ENCODE results near the gene ZNF43.

The ZNF43 gene

DNA sequence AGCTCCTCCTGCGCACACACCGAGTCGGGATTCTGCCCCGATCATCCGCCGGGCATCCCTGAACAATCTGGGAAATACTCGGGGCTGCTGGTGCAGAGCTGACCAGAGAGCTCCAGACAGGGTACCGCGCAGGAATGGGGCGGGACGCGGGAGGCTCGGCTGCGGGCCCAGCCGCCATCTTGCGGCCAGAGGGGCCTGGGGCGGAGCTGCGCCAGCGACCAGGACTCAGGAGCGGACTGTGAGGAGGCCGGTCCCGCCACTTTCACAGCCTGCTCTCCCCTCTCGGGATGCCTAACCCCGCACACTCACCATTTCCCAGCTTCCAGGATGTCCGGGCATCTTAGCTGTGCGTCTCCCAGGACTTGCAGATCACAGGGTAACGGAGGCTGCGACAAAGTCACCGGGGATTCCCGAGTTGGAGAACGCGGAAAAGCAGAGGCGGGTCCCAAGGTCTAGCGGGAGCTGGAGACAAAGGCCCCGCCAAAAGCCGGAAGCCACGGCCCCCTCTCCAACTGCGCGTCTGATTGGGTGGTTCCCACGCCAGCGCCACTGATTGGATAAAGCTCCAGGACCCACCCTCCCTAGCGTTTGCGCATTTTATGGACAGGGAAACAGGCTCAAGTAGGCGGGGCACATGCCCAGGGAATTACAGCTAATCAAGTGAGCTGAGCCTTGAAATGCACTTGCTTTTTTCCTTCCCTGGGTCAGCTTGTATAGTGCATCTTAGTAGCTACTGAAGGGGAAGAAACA is 15.8 kb upstream of the ZNF43 start:
- peak overlapping the region; percentile 89; the same call in 1 of the 2 replicates for H3K27ac ChIP-seq

DNA sequence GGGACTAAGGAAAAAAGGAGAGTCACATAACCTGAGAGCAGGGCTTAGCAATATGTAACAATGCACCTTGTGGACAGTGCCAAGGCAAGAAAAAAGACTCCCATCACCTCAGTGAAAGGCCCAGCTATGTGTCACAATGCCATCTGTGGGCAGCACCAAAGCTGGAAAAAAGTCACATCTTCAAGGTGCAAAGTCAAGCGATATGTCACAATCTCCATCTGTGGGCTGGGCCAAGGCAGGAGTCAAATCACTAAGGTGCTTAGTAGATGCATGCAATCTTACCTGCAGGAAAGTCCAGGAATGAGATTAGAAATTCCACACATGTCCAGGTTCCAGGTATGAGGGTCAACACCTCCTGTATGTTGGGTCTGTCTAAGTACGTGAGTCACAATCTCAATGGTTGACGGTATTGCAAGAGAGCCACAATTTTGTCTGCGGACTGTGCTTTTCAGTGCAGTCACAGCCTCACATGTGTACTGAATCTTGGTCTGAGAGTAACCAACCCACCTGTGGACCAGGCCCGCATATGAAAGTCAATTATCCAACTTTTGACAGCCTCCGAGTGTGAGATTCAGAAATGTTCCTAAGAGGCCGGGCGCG is 14.8 kb upstream of the ZNF43 start:
- peaks cover 52% of the 10 kb centered on the region for H3K36me3 ChIP-seq (ENCODE audit: insufficient read depth, low read length)
- H3K9ac ChIP-seq (ENCODE audit: insufficient read length): peak overlapping the region; percentile 94
- H3K9me3 ChIP-seq (ENCODE audit: low read depth, low read length): peaks cover 12% of the 10 kb centered on the region
- no peak overlapping the region for H3K27ac ChIP-seq
- DNase-seq (ENCODE audit: low read depth, low spot score): no peak
- H3K4me3 ChIP-seq: peak overlapping the region; percentile 91
- TF ChIP-seq FOXP2 (optimal IDR thresholded peaks at IDR 0.05; ENCODE audit: control extremely low read depth, extremely low read length, insufficient read depth) (no peak), POLR2AphosphoS5 (IDR thresholded peaks at IDR 0.05; ENCODE audit: borderline replicate concordance, low read depth, low read length) (no peak), EZH2 (IDR thresholded peaks at IDR 0.05) (no peak)

More for the DNA sequence above, 15.8 kb upstream of the ZNF43 start:
- peak; percentile 72 for DNase-seq (ENCODE audit: low read depth, low spot score)
- Histone ChIP-seq H3K36me3 (ENCODE audit: insufficient read depth, low read length) (peaks cover 42% of the 10 kb centered on the region), H3K9me3 (ENCODE audit: low read depth, low read length) (peaks cover 12% of the 10 kb centered on the region), H3K9ac (ENCODE audit: insufficient read length) (peak overlapping the region; percentile 94), H3K4me3 (peak overlapping the region; percentile 91)
- TF ChIP-seq POLR2AphosphoS5 (IDR thresholded peaks at IDR 0.05; ENCODE audit: borderline replicate concordance, low read depth, low read length): peak; percentile 73; the same call in 1 of the 2 replicates
- peak; percentile 11 for TF ChIP-seq FOXP2 (optimal IDR thresholded peaks at IDR 0.05; ENCODE audit: control extremely low read depth, extremely low read length, insufficient read depth)
- no peak for TF ChIP-seq EZH2 (IDR thresholded peaks at IDR 0.05)

DNA sequence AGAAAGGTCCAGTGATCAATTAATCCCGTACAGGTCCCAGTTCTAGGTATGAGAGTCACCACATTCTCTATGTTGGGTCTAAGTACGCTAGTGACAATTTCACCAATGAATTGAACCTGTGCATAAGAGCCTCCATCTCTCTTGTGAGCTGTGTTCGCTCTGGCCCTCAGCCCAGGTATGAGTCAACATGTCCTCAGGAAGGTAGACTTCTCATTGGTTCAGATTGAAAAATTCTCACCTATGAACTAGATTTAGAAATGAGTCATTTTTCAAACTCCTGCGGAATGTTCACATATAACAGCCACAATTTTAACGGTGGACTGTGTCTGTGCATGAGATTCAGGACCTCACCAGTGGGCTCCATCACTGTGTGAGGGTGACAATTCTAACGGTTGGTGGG is 12.7 kb upstream of the ZNF43 start:
- TF ChIP-seq EZH2 (IDR thresholded peaks at IDR 0.05) (no peak), FOXP2 (optimal IDR thresholded peaks at IDR 0.05; ENCODE audit: control extremely low read depth, extremely low read length, insufficient read depth) (no peak), POLR2AphosphoS5 (IDR thresholded peaks at IDR 0.05; ENCODE audit: borderline replicate concordance, low read depth, low read length) (no peak)
- H3K36me3 ChIP-seq (ENCODE audit: insufficient read depth, low read length): peaks cover 70% of the 10 kb centered on the region

DNA sequence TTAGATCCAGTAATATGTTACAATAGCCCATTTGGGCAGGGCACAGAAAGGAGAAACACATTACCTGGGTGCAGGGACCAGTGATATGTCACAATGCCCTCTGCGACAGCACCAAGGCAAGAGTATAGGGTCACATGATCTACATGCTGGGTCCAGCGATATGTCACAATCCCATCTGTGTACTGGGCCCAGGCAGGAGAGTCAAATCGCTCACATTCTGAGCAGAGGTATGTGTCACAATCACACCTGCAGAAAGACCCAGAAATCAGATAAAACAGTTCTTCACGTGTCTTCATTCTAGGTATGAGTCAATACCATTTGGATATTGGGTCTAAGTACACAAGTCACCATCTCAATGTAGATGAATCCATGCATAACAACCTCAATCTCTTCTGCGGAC is 7.1 kb upstream of the ZNF43 start:
- DNase-seq (ENCODE audit: low read depth, low spot score): no peak
- Histone ChIP-seq H3K36me3 (ENCODE audit: insufficient read depth, low read length) (peaks cover 94% of the 10 kb centered on the region), H3K4me3 (no peak overlapping the region), H3K27ac (no peak overlapping the region), H3K9me3 (ENCODE audit: low read depth, low read length) (no peaks in the 10 kb centered on the region), H3K9ac (ENCODE audit: insufficient read length) (no peak overlapping the region)
- TF ChIP-seq POLR2AphosphoS5 (IDR thresholded peaks at IDR 0.05; ENCODE audit: borderline replicate concordance, low read depth, low read length) (no peak), EZH2 (IDR thresholded peaks at IDR 0.05) (no peak), FOXP2 (optimal IDR thresholded peaks at IDR 0.05; ENCODE audit: control extremely low read depth, extremely low read length, insufficient read depth) (no peak)

More for the DNA sequence above, 12.7 kb upstream of the ZNF43 start:
- no peak for DNase-seq (ENCODE audit: low read depth, low spot score)
- peaks cover 12% of the 10 kb centered on the region for H3K9me3 ChIP-seq (ENCODE audit: low read depth, low read length)
- no peak overlapping the region for H3K9ac ChIP-seq (ENCODE audit: insufficient read length)
- H3K27ac ChIP-seq: no peak overlapping the region
- H3K4me3 ChIP-seq: no peak overlapping the region

DNA sequence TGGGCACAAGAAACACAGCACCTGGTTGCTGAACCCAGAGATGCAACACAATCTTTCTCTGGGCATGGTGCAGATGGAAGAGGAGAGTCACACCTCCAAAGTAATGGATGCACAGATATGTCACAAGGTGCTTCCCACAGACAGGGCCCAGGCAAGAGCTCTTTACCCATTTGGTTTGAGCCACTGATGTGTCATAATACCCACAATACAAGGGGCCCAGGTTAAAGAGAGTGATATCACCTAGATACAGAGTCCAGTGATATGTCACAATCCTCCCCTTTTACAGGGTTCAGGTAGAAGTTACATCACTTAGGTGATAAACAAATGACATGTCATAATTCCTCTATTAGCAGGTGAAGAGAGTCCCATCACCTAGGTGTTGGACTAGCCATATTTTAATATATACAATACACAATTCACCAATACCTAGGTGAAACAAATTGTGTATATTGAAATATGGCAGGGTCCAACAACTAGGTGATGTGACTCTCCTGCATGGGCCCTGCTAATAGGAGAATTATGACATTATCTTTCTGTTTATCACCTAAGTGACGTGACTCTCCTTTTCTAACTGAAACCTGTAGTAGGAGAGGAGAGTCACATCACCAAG is 5.6 kb upstream of the ZNF43 start:
- H3K9me3 ChIP-seq (ENCODE audit: low read depth, low read length): no peaks in the 10 kb centered on the region
- H3K9ac ChIP-seq (ENCODE audit: insufficient read length): no peak overlapping the region
- DNase-seq (ENCODE audit: low read depth, low spot score): no peak
- H3K4me3 ChIP-seq: no peak overlapping the region
- TF ChIP-seq POLR2AphosphoS5 (IDR thresholded peaks at IDR 0.05; ENCODE audit: borderline replicate concordance, low read depth, low read length) (no peak), EZH2 (IDR thresholded peaks at IDR 0.05) (no peak)
- peaks cover 84% of the 10 kb centered on the region for H3K36me3 ChIP-seq (ENCODE audit: insufficient read depth, low read length)
- no peak overlapping the region for H3K27ac ChIP-seq

DNA sequence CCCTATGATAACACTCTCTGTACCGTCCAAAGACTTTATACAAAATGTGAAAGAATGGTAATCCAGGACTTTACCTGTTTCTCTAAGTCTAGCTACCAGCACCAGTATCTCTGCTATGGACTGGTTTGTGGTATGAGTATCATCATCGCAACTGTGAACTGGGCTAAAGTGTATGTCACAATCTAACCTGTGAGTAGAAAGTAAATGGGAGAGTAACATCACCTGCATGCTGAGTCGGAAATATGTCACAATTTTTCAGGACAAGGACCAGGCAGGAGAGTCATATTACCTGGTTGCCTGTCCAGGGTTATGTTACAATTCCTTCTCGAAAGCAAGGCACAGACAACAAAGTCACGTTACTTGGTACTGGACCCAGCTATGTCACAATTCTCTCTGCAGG is 5.1 kb upstream of the ZNF43 start:
- H3K4me3 ChIP-seq: no peak overlapping the region
- TF ChIP-seq POLR2AphosphoS5 (IDR thresholded peaks at IDR 0.05; ENCODE audit: borderline replicate concordance, low read depth, low read length) (no peak), FOXP2 (optimal IDR thresholded peaks at IDR 0.05; ENCODE audit: control extremely low read depth, extremely low read length, insufficient read depth) (no peak), EZH2 (IDR thresholded peaks at IDR 0.05) (no peak)
- H3K9ac ChIP-seq (ENCODE audit: insufficient read length): no peak overlapping the region
- H3K36me3 ChIP-seq (ENCODE audit: insufficient read depth, low read length): peaks cover 79% of the 10 kb centered on the region
- H3K9me3 ChIP-seq (ENCODE audit: low read depth, low read length): no peaks in the 10 kb centered on the region
- no peak for DNase-seq (ENCODE audit: low read depth, low spot score)
- no peak overlapping the region for H3K27ac ChIP-seq

DNA sequence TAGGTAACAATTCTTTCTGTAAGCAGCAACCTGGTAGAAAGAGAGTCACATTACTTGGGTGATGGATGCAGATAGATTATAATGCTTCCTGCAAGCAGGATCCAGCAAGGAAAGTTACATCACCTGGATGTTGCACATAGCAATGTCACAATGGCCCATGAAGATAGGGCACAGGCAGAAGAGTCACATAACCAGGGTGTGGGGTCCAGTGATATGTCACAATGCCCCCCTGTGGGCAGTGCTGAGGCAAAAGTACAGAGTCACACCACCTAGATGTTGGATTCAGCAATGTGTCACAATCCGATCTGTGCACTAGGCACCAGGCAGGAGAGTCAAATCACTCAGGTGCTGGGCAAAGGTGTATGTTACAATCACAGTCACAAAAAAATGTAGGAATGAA is 4.0 kb upstream of the ZNF43 start:
- Histone ChIP-seq H3K36me3 (ENCODE audit: insufficient read depth, low read length) (peaks cover 68% of the 10 kb centered on the region), H3K27ac (no peak overlapping the region), H3K9me3 (ENCODE audit: low read depth, low read length) (no peaks in the 10 kb centered on the region), H3K4me3 (no peak overlapping the region), H3K9ac (ENCODE audit: insufficient read length) (no peak overlapping the region)
- TF ChIP-seq EZH2 (IDR thresholded peaks at IDR 0.05) (no peak), POLR2AphosphoS5 (IDR thresholded peaks at IDR 0.05; ENCODE audit: borderline replicate concordance, low read depth, low read length) (no peak), FOXP2 (optimal IDR thresholded peaks at IDR 0.05; ENCODE audit: control extremely low read depth, extremely low read length, insufficient read depth) (no peak)
- DNase-seq (ENCODE audit: low read depth, low spot score): no peak

DNA sequence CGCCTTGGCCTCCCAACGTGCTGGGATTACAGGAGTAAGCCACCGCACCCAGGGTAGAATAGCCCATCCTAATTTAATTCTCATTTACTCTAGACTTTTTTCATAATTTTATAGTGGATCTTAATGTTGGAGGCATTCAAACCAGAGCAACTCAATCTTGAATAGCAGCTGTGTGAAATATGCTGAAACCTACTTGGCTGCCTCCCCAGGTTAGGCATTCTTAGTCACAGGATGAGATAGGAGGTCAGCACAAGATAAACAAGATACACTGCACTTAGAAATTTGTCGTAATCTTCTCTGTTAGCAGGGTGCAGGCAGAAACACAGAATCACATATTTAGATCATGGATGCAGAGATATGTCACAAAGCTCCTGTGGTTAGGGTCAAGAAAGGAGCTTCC is 2.7 kb upstream of the ZNF43 start:
- Histone ChIP-seq H3K9me3 (ENCODE audit: low read depth, low read length) (no peaks in the 10 kb centered on the region), H3K27ac (no peak overlapping the region), H3K36me3 (ENCODE audit: insufficient read depth, low read length) (peaks cover 61% of the 10 kb centered on the region), H3K4me3 (no peak overlapping the region), H3K9ac (ENCODE audit: insufficient read length) (no peak overlapping the region)
- TF ChIP-seq POLR2AphosphoS5 (IDR thresholded peaks at IDR 0.05; ENCODE audit: borderline replicate concordance, low read depth, low read length): no peak
- TF ChIP-seq FOXP2 (optimal IDR thresholded peaks at IDR 0.05; ENCODE audit: control extremely low read depth, extremely low read length, insufficient read depth): no peak
- no peak for TF ChIP-seq EZH2 (IDR thresholded peaks at IDR 0.05)
- DNase-seq (ENCODE audit: low read depth, low spot score): no peak
